Measurements from ENCODE around the gene CAMKMT.

CAMKMT gene

GRCh38 chr2:44668336-44668735 is 306.6 kb downstream of the CAMKMT start:
- no peak for DNase-seq

DNA sequence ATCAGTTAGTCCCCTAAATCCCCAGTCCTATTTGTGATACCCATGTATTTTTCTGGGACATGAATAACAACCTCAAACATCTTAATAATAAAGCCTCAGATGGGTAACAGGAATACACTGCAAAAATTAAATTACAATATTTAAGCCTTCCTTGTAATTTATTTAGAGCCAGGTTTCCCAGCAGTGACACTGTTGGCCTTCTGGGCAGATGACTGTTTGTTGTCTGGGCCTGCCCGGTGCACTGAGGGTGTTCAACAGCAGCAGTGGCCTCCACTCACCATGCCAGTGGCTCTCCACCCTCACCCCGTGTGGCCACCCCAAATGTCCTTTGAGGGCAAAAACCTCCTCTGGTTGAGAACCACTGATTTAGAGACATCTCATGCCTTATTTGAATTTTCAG is 309.5 kb downstream of the CAMKMT start:
- DNase-seq, result no peak

GRCh38 chr2:44671916-44672315 is 310.2 kb downstream of the CAMKMT start:
- DNase-seq, result no peak

- DNase-seq, result no peak
Observed at GRCh38 chr2:44672431-44672830, 310.7 kb downstream of the CAMKMT start.

GRCh38 chr2:44674473-44675284 is 312.9 kb downstream of the CAMKMT start:
- no peak for DNase-seq

DNA sequence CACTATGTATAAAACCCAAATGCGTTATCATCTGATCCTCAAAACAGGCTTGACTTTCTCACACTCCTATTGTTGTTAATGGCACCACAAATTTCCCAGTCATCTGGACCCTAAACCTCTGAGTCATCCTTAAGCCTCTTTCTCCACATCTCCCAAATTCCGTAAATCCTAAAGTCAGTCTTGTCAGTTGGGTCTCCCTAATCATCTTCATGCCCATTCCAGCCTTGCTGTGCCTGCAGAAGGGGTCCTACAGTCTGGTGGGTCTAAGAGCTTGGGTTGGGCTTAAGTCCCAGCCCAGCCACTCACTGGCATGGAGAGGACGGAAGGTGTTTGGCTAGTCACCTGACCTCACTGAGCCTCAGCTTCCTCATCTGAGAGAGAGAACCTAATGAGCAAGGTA is 314.6 kb downstream of the CAMKMT start:
- DNase-seq, result no peak

- no peak for DNase-seq
Observed at GRCh38 chr2:44679584-44679983, 317.8 kb downstream of the CAMKMT start.

GRCh38 chr2:44679990-44680389 is 318.2 kb downstream of the CAMKMT start:
- no peak for DNase-seq

- DNase-seq, result no peak
Observed at GRCh38 chr2:44680424-44680971, 318.8 kb downstream of the CAMKMT start.

- no peak for DNase-seq
Observed at GRCh38 chr2:44680983-44681531, 319.3 kb downstream of the CAMKMT start.

DNA sequence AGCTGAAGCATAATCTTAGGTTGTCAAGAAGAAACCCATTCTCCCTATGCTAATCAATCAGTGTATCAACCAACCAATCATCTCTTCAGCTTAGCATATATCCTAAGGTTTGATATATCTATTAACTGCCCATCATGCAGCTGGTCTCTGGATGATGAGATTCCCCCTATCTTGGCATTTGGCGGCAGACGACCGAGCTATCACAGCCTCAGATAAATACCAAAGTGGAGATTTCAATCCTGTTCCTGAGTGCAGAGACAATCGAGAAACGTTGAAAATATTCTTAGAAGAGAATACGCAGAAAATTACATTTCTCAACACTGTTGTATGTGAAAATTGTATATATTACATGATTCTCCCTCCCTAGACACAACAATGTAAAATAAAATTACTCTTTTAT is 320.7 kb downstream of the CAMKMT start:
- DNase-seq, result no peak

DNA sequence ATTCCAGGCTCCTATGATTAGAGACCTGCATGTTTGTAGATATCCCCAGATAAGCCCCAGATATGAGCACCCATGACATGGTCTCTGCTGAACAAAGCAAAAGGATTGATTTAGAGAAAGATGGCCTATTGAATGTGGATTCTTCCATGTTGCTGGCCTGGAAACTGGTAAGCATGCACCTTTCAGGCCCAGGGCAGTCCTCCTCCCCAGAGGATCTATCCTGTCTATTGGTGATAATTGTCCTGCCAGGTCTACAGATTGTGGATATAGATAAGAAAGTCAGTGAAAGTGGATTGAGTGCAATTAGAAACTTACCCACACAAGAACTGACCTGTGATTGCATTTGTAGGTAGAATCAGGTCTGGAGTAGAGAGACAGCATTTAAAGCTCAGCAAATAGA is 322.8 kb downstream of the CAMKMT start:
- DNase-seq, result no peak

GRCh38 chr2:44686561-44686960 is 324.8 kb downstream of the CAMKMT start:
- DNase-seq, result no peak

- DNase-seq, result no peak
Observed at GRCh38 chr2:44687686-44688455, 326.1 kb downstream of the CAMKMT start.

- no peak for DNase-seq
Observed at GRCh38 chr2:44688456-44689124, 326.8 kb downstream of the CAMKMT start.

DNA sequence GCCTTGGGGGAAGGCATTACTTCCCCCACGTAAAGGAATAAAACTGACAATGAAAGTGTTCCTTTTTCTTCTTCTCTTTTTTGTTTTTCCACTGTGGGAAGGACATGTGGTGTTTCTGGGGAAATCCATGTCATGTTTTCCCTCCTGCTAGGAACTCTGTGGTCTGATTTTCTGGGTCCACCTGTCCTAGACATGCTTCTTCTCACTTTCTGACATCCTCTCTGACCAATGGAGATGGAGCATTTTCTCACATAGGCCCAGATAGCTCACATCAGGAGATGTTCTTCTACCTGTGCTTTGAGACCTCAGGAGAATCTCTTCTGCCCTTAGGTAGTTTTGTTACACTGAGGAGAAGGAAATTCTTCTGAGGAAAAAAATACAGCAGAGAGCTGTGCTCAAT is 327.8 kb downstream of the CAMKMT start:
- DNase-seq, result no peak

GRCh38 chr2:44691174-44691785 is 329.5 kb downstream of the CAMKMT start:
- DNase-seq, result no peak

DNA sequence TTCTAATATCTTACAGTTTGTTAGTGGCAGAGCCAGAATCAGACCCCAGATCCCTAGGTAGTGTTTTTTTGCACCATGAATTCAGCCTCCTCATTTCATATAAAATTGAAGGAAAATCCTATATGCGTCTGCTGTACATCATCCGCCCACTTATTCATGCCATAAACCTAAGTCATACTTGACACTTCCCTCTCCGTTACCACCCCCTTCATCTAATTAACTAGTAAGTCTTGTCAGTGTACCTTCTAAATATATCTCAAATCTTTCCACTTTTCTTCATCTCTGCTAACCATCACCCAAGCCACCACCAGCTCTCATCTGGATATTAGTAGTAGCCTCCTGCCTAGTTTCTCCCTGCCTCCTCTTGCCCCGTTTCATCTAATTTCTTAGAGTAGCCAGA is 331.1 kb downstream of the CAMKMT start:
- DNase-seq, result no peak

- no peak for DNase-seq
Observed at GRCh38 chr2:44700824-44701223, 339.1 kb downstream of the CAMKMT start.

DNA sequence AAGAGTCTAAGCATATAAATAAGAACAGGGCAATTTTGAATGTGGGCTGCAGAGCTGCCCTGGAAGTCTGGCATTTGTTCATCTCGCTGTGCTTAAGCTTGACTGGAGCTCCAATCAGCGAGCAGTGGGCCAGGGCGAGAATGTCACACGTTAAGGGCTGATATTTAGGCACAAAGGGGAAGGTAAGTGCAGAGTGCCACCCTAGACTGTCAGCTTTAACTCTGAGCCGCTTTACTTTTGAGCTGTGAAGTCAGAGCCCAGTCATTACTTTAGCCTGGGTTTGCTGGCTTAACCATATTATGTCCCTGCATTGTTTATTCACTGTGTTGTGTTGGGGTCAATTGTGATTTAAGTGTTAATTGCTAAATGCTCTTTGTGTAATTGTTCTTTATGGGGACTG is 343.6 kb downstream of the CAMKMT start:
- DNase-seq, result no peak

- DNase-seq, result no peak
Observed at GRCh38 chr2:44705876-44706480, 344.2 kb downstream of the CAMKMT start.
